OCI-LY1 (cell line): Measurements from ENCODE around the gene AZU1.

Experiments used
- H2AFZ ChIP-seq: fragments of 200-600 bp; sonication (generic), shearing (Covaris generic); 2 replicates; pipeline ENCODE4 v1.6.0; 2014; ENCODE audit warnings: antibody characterized with exemption, mild to moderate bottlenecking, low read length
- H3F3A ChIP-seq: fragments of 200-600 bp; sonication (generic), shearing (Covaris generic); 2 replicates; pipeline ENCODE4 v1.6.0; 2014; ENCODE audit warnings: mild to moderate bottlenecking, antibody characterized with exemption, low read length, moderate library complexity; ENCODE audit not compliant: insufficient read depth
- H3K27ac ChIP-seq: fragments of 200-600 bp; sonication (generic); 2 replicates; pipeline ENCODE4 v1.5.1; 2014; ENCODE audit warnings: low read length, mixed run types, mild to moderate bottlenecking, low read depth; ENCODE audit not compliant: poor library complexity, severe bottlenecking
- H3K27me3 ChIP-seq: fragments of 200-600 bp; sonication (generic); 2 replicates; pipeline ENCODE4 v1.6.0; 2014; ENCODE audit warnings: antibody characterized with exemption, mild to moderate bottlenecking, low read length, moderate library complexity; ENCODE audit not compliant: insufficient read depth
- H3K36me3 ChIP-seq: fragments of 200-600 bp; sonication (generic); 2 replicates; pipeline ENCODE4 v1.6.1; 2014; ENCODE audit warnings: mild to moderate bottlenecking, antibody characterized with exemption, low read length, moderate library complexity, mixed read lengths; ENCODE audit not compliant: insufficient read depth
- H3K4me1 ChIP-seq: fragments of 200-600 bp; sonication (generic); 2 replicates; pipeline ENCODE4 v1.5.1; 2014; ENCODE audit warnings: mild to moderate bottlenecking, low read length, moderate library complexity; ENCODE audit not compliant: insufficient read depth, severe bottlenecking
- H3K4me2 ChIP-seq: fragments of 200-600 bp; sonication (generic), shearing (Covaris generic); 2 replicates; pipeline ENCODE4 v1.6.1; 2014; ENCODE audit warnings: low read length
- H3K4me3 ChIP-seq: fragments of 200-600 bp; sonication (generic); 2 replicates; pipeline ENCODE4 v1.5.1; 2014; ENCODE audit warnings: low read length, low read depth, mild to moderate bottlenecking, mixed read lengths; ENCODE audit not compliant: poor library complexity, severe bottlenecking
- H3K79me2 ChIP-seq: fragments of 200-600 bp; shearing (Covaris generic); 2 replicates; pipeline ENCODE4 v1.6.1; 2016; ENCODE audit warnings: mixed run types, low read length, mixed read lengths; ENCODE audit not compliant: insufficient read depth
- H3K9ac ChIP-seq: fragments of 200-600 bp; sonication (generic), shearing (Covaris generic); 2 replicates; pipeline ENCODE4 v1.6.1; 2014; ENCODE audit warnings: mild to moderate bottlenecking, low read length, mixed read lengths
- H3K9me2 ChIP-seq: fragments of 200-600 bp; sonication (generic), shearing (Covaris generic); 2 replicates; pipeline ENCODE4 v1.6.1; 2014; ENCODE audit warnings: low read depth, mild to moderate bottlenecking, low read length, mixed read lengths
- H3K9me3 ChIP-seq: fragments of 200-600 bp; shearing (Covaris generic); 2 replicates; pipeline ENCODE4 v1.6.1; 2014; ENCODE audit warnings: low read length, mixed read lengths
- H4K20me1 ChIP-seq: fragments of 200-600 bp; sonication (generic), shearing (Covaris generic); 2 replicates; pipeline ENCODE4 v1.6.0; 2016; ENCODE audit warnings: mild to moderate bottlenecking, low read length; ENCODE audit not compliant: insufficient read depth
- CTCF ChIP-seq: fragments of 200-600 bp; sonication (generic), shearing (Covaris generic); IDR thresholded peaks from 2 replicates; pipeline ENCODE4 v1.5.1; 2017; ENCODE audit warnings: mild to moderate bottlenecking, antibody characterized with exemption, low read length, moderate library complexity, mixed read lengths
- EZH2 ChIP-seq: fragments of 200-600 bp; sonication (generic), shearing (Covaris generic); IDR thresholded peaks from 2 replicates; pipeline ENCODE4 v1.8.0; 2017; ENCODE audit warnings: borderline replicate concordance, mixed run types, mild to moderate bottlenecking, antibody characterized with exemption, low read length, moderate library complexity, mixed read lengths

Gene AZU1

DNA sequence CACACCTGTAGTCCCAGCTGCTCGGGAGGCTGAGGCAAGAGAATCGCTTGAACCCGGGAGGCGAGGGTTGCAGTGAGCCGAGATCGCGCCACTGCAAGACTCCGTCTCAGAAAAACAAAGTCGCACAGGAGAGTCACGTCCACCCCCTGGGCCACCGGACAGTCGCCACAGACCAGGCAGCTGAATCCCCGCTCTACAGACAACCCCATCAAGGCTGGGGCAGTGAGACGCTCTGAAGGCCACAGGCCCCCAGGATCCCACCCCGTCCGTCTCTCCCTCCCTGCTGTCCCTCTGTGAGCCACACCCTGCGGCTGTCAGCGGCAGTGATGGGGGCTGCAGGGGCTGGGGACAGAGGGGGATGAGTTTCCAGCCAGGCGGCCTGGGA, 45.8 kb upstream of the AZU1 start:
- H4K20me1 ChIP-seq, result no peaks in the 10 kb centered on the region
- peaks cover 11% of the 10 kb centered on the region for H3K27me3 ChIP-seq
- no peak for TF ChIP-seq EZH2
- no peak for TF ChIP-seq CTCF
- H3K4me3 ChIP-seq, result no peak overlapping the region
- H3K36me3 ChIP-seq, result no peaks in the 10 kb centered on the region
- H3K4me2 ChIP-seq, result no peak overlapping the region
- no peak overlapping the region for H3K27ac ChIP-seq
- no peak overlapping the region for H2AFZ ChIP-seq
- H3K79me2 ChIP-seq, result no peaks in the 10 kb centered on the region
- H3K9me3 ChIP-seq, result no peaks in the 10 kb centered on the region
- H3K4me1 ChIP-seq, result no peaks in the 10 kb centered on the region
- H3K9ac ChIP-seq, result no peak overlapping the region
- H3K9me2 ChIP-seq, result no peaks in the 10 kb centered on the region
- H3F3A ChIP-seq, result no peaks in the 10 kb centered on the region

GRCh38 chr19:782185-782877, 45.3 kb upstream of the AZU1 start:
- Histone ChIP-seq H3K4me1 (no peaks in the 10 kb centered on the region), H3K27ac (no peak overlapping the region), H3F3A (no peaks in the 10 kb centered on the region), H3K9me2 (no peaks in the 10 kb centered on the region), H3K4me2 (no peak overlapping the region), H3K4me3 (no peak overlapping the region), H4K20me1 (no peaks in the 10 kb centered on the region), H2AFZ (no peak overlapping the region), H3K27me3 (peaks cover 12% of the 10 kb centered on the region), H3K36me3 (no peaks in the 10 kb centered on the region), H3K9me3 (no peaks in the 10 kb centered on the region), H3K79me2 (no peaks in the 10 kb centered on the region), H3K9ac (no peak overlapping the region)
- TF ChIP-seq EZH2, result no peak
- no peak for TF ChIP-seq CTCF

DNA sequence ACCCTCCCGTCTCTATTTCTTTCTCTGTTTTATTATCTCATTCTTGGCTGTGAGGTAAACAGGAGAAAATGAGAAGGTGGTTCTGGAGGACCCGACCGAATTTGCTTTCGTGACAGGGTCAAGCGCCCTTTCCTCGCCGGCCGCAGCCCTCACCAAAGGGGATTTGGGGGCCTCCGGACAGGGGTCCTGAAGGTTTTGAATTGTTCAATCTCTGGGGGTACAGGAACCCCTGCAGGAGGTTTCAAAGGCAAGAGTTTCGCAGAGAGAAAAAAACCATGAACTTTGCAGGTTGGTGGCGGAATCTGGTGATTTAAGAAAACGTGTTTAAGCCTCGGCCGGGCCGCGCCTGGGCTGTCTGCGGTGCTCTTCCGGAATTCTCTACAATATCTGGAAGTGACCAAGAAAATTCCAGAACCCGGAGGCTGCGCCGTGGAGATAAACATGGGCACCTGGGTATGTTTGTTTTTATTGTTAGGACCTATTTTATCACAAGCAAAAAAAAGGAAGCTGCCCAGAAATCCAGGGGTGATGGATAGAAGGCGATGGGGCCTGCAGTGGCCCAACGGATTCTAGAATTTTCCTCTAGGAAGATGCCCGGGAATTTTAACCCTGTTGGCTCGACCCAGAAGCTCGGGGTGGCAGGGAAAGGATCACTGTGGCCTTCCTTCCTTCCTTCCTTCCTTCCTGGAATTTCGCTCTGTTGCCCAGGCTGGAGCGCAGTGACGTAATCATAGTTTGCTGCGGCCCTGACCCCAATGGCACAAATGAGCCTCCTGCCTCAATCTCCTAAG, 44.6 kb upstream of the AZU1 start:
- H3F3A ChIP-seq, result no peaks in the 10 kb centered on the region
- no peaks in the 10 kb centered on the region for H3K79me2 ChIP-seq
- no peaks in the 10 kb centered on the region for H4K20me1 ChIP-seq
- H3K27me3 ChIP-seq, result peaks cover 17% of the 10 kb centered on the region
- H2AFZ ChIP-seq, result no peak overlapping the region
- no peak overlapping the region for H3K27ac ChIP-seq
- H3K36me3 ChIP-seq, result no peaks in the 10 kb centered on the region
- no peaks in the 10 kb centered on the region for H3K9me2 ChIP-seq
- H3K4me3 ChIP-seq, result no peak overlapping the region
- no peak overlapping the region for H3K4me2 ChIP-seq
- H3K4me1 ChIP-seq, result no peaks in the 10 kb centered on the region
- H3K9me3 ChIP-seq, result no peaks in the 10 kb centered on the region
- TF ChIP-seq CTCF (no peak), EZH2 (no peak)
- H3K9ac ChIP-seq, result no peak overlapping the region
